Transverse colon (tissue), 3 donors: ENCODE data around the gene IGSF3.

Source experiments
- CTCF ChIP-seq, 5 experiments: fragments of 200-600 bp in 3 of 5; fragments of 450-650 bp in 2 of 5; sonication (generic) in 3 of 5; IDR thresholded peaks; 1 replicate in 2 of 5; 2 replicates in 3 of 5; pipeline ENCODE4 v1.5.1; 2016 to 2017; ENCODE audit warnings: antibody characterized with exemption in 5 of 5, inconsistent platforms in 3 of 5, mild to moderate bottlenecking in 2 of 5, moderate library complexity in 1 of 5
- EP300 ChIP-seq: sonication (generic); formaldehyde crosslinking; IDR thresholded peaks from one replicate; pipeline ENCODE4 v1.6.1; 2017; ENCODE audit warnings: antibody characterized with exemption, low read depth

- TF ChIP-seq EP300: no peak
- TF ChIP-seq CTCF (IDR thresholded peaks at IDR 0.05): no peak
These were observed 98.7 kb downstream of the IGSF3 start for GRCh38 chr1:116568662-116569380.
